ENCODE results near the gene LY6G5C. TPM values are rescaled to one million over a fixed set of nuclear protein-coding genes. Genes with fewer than 3 reads are reported as not detected.

Gene LY6G5C
- total and polyA plus RNA-seq, 2 experiments from 2014 or later = 2.1 TPM; not detected in 1

DNA sequence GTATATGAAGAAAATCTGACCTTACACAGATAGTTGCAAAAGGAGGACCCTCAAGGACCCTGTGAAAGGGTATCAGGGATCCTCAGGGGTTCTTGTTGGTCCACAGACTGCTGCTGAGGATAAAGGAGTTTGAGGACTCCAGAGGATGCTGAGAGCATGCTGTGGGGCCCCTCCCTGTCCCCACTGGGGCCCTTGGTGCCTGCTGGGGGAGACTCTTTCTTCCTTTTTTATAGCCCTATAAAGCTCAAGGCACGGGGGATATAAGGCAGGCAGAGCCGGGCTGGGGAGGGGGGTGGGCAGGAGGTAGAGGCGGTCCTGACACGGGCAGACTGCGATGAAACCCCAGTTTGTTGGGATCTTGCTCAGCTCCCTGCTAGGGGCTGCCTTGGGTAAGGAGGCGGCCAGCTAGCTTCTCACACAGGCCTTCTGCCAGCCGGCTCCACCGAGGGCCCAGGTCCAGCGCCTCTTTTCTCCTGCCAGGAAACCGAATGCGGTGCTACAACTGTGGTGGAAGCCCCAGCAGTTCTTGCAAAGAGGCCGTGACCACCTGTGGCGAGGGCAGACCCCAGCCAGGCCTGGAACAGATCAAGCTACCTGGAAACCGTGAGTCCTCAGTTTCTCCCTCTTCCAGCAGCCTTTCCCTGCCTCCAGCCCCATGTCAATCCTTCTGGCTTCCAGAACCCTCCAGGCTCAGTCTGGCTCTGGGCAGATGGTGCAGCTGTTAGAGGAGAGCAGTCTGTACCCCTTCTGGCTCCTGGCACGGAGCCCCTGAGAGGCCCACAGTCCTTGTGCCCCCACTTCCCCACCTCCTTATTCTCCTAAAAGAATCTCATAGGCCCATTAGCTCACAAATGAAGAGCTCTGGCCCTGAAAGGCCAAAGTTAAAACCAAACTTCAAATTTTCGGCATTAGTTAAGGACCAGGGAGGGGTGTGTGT lies 34.4 kb upstream of the LY6G5C start, which contains the start of gene LY6G6D (continued):
- TF ChIP-seq, protein P1, sequence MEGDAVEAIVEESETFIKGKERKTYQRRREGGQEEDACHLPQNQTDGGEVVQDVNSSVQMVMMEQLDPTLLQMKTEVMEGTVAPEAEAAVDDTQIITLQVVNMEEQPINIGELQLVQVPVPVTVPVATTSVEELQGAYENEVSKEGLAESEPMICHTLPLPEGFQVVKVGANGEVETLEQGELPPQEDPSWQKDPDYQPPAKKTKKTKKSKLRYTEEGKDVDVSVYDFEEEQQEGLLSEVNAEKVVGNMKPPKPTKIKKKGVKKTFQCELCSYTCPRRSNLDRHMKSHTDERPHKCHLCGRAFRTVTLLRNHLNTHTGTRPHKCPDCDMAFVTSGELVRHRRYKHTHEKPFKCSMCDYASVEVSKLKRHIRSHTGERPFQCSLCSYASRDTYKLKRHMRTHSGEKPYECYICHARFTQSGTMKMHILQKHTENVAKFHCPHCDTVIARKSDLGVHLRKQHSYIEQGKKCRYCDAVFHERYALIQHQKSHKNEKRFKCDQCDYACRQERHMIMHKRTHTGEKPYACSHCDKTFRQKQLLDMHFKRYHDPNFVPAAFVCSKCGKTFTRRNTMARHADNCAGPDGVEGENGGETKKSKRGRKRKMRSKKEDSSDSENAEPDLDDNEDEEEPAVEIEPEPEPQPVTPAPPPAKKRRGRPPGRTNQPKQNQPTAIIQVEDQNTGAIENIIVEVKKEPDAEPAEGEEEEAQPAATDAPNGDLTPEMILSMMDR (conservative IDR thresholded peaks at IDR 0.05; ENCODE audit: low read depth in 2 of 2) = no peak
- no peak for TF ChIP-seq NANOG (IDR thresholded peaks at IDR 0.05; ENCODE audit: borderline replicate concordance)
- no peak for TF ChIP-seq EZH2 (IDR thresholded peaks at IDR 0.05; ENCODE audit: low read depth, unreplicated experiment)
- TF ChIP-seq ZNF114 (CRISPR knock-in tag; IDR thresholded peaks at IDR 0.05) = no peak
- TF ChIP-seq ZNF331 (CRISPR knock-in tag; IDR thresholded peaks at IDR 0.05; ENCODE audit: low read depth) = no peak
- no peak for TF ChIP-seq EZH2phosphoT487 (IDR thresholded peaks at IDR 0.05; ENCODE audit: unreplicated experiment)
- TF ChIP-seq STAT1 (IDR thresholded peaks at IDR 0.05; ENCODE audit: unreplicated experiment) = no peak
- TF ChIP-seq CREB1 (CRISPR knock-in tag; IDR thresholded peaks at IDR 0.05; ENCODE audit: low read depth) = no peak
- no peak for TF ChIP-seq POLR2AphosphoS5 (IDR thresholded peaks at IDR 0.05; ENCODE audit: low read depth)
- TF ChIP-seq, protein P2, sequence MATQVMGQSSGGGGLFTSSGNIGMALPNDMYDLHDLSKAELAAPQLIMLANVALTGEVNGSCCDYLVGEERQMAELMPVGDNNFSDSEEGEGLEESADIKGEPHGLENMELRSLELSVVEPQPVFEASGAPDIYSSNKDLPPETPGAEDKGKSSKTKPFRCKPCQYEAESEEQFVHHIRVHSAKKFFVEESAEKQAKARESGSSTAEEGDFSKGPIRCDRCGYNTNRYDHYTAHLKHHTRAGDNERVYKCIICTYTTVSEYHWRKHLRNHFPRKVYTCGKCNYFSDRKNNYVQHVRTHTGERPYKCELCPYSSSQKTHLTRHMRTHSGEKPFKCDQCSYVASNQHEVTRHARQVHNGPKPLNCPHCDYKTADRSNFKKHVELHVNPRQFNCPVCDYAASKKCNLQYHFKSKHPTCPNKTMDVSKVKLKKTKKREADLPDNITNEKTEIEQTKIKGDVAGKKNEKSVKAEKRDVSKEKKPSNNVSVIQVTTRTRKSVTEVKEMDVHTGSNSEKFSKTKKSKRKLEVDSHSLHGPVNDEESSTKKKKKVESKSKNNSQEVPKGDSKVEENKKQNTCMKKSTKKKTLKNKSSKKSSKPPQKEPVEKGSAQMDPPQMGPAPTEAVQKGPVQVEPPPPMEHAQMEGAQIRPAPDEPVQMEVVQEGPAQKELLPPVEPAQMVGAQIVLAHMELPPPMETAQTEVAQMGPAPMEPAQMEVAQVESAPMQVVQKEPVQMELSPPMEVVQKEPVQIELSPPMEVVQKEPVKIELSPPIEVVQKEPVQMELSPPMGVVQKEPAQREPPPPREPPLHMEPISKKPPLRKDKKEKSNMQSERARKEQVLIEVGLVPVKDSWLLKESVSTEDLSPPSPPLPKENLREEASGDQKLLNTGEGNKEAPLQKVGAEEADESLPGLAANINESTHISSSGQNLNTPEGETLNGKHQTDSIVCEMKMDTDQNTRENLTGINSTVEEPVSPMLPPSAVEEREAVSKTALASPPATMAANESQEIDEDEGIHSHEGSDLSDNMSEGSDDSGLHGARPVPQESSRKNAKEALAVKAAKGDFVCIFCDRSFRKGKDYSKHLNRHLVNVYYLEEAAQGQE (IDR thresholded peaks at IDR 0.05; ENCODE audit: unreplicated experiment) = no peak

DNA sequence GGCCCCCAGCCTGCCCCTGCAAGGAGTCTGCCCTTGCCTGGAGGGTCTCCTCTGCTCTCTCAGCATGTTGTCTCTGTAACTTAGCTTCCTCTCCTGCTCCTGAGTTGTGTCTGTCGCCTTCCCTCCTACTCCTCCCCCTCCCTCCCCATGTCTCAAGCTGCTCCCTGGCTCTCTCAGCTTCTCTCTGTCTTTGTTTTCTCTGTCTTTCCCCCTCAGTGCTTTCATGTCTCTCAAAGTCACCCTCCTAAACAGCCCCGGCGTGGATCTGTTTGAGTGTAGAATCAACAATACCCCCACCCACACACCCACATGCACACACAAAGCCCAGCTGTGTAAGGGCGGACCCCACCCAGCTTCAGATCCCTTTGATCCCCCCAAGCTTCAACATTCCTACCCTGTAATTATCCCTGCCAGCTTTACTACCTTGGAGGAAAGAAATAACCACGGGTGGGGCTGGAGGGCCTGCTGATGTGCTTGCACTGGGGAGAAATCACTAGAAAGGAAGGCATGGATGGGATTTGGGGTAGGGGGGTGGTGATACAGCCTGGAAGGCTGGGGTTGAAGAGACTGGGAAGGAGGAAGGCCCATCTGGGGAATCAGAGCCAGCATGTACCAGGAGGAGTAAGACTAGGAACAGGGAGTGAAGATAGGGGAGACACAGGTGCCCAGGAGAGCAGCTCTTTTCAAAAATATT lies 33.3 kb upstream of the LY6G5C start:
- Histone ChIP-seq H3K27ac (ENCODE audit: low read depth) (no peak overlapping the region; the same call in 1 of the 2 replicates), H3K27me3 (ENCODE audit: insufficient read depth) (no peaks in the 10 kb centered on the region), H3K9me2 (ENCODE audit: insufficient read depth) (no peaks in the 10 kb centered on the region), H3K4me3 (peak overlapping the region; percentile 14; the same call in 1 of the 2 replicates), H2AFZ (peak overlapping the region; percentile 100), H4K20me1 (replicated peaks; ENCODE audit: insufficient read depth) (no peaks in the 10 kb centered on the region), H3F3A (replicated peaks; ENCODE audit: low read depth) (no peaks in the 10 kb centered on the region), H3K4me2 (peak overlapping the region; percentile 71), H3K79me2 (replicated peaks; ENCODE audit: insufficient read depth) (no peaks in the 10 kb centered on the region), H3K4me1 (ENCODE audit: insufficient read depth) (peaks cover 34% of the 10 kb centered on the region), H3K36me3 (ENCODE audit: insufficient read depth) (no peaks in the 10 kb centered on the region)
- ATAC-seq (peak; percentile 43), DNase-seq (ENCODE audit: low spot score) (peak; percentile 55)
- no peaks in the 10 kb centered on the region; the same call in 2 of the 3 replicates for H3K36me3 Mint-ChIP-seq (ENCODE audit: low read depth)
- H3K9me3 Mint-ChIP-seq = no peaks in the 10 kb centered on the region
- no peak overlapping the region; the same call in 2 of the 3 replicates for H3K4me3 Mint-ChIP-seq
- no peak for TF ChIP-seq JUNB (IDR thresholded peaks at IDR 0.05; ENCODE audit: unreplicated experiment)
- TF ChIP-seq, protein P2 (IDR thresholded peaks at IDR 0.05; ENCODE audit: unreplicated experiment) = no peak
- TF ChIP-seq, protein P3, sequence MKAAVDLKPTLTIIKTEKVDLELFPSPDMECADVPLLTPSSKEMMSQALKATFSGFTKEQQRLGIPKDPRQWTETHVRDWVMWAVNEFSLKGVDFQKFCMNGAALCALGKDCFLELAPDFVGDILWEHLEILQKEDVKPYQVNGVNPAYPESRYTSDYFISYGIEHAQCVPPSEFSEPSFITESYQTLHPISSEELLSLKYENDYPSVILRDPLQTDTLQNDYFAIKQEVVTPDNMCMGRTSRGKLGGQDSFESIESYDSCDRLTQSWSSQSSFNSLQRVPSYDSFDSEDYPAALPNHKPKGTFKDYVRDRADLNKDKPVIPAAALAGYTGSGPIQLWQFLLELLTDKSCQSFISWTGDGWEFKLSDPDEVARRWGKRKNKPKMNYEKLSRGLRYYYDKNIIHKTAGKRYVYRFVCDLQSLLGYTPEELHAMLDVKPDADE (IDR thresholded peaks at IDR 0.05) = no peak
- peak overlapping the region; percentile 69 for H3K27ac Mint-ChIP-seq
- H3K27me3 Mint-ChIP-seq (ENCODE audit: insufficient read depth, low read depth, poor library complexity) = peaks cover 14% of the 10 kb centered on the region
- H3K4me1 Mint-ChIP-seq = peaks cover 43% of the 10 kb centered on the region

Data from GM23338 (cell line).